ENCODE measurements around the gene GSN. TPM values are rescaled to one million over a fixed set of nuclear protein-coding genes. Genes with fewer than 3 reads are reported as not detected.
A peak's percentile ranks its signal among the peaks of the same experiment; 100 is the strongest.

GSN gene
- total RNA-seq, 1 donor from 2014 or later: 2,053 TPM

DNA sequence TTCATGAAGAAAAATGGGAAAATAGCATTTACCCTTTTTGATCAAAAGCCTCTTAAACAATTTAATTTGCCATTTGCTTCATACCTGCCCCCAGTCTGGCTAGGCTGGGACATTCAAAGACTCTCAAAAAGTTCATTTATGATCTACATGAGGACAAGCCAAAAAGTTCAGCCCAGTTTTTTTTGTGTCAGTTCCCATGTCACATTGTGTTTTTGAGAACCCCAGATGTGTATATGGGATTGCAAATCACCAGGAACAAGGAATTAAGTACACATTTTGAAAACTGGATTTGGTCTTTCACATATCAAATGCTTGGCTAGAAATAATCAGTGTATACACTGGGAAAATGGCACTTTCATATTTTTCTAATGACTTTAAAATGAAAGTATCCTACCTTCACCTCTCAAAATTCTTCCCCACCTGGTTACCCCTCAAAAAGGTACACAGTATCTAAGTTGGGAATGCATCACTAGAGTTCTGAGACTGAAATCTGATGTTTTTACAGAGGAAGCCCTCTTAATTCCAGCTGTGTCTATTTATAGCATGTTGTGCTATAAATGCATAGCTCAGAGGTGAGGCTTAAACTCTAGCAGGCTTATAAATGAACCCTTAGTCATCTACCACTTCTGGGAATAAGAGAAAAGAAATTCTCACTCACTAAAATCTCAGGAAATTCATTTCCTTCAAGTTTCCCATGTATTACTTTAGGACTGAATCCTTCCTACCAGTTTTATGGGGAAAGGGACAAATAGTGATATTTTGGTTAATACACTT is 92.8 kb downstream of the GSN start:
- Histone ChIP-seq H3K36me3 (no peaks in the 10 kb centered on the region), H3K9me3 (no peaks in the 10 kb centered on the region), H3K4me3 (no peak overlapping the region), H3K27me3 (no peaks in the 10 kb centered on the region), H3K27ac (peak overlapping the region; percentile 97), H3K4me1 (peaks cover 82% of the 10 kb centered on the region)
- TF ChIP-seq POLR2AphosphoS5 (IDR thresholded peaks at IDR 0.05; ENCODE audit: insufficient read depth in 1 of 2, low read depth in 1 of 2): peak; percentile 22 to 81
- TF ChIP-seq CTCF (IDR thresholded peaks at IDR 0.05): no peak
- TF ChIP-seq POLR2A (IDR thresholded peaks at IDR 0.05): no peak
- DNase-seq (ENCODE audit: extremely low spot score in 2 of 2): no peak
- intact Hi-C loops (cut with DNase I): no loop called here

GRCh38 chr9:121362813-121363621 is 95.1 kb downstream of the GSN start:
- peak overlapping the region in 1 of 2 donors; percentile 8 for H3K4me3 ChIP-seq
- peak overlapping the region; percentile 97 for H3K27ac ChIP-seq
- DNase-seq (ENCODE audit: extremely low spot score in 2 of 2): no peak
- H3K9me3 ChIP-seq: no peaks in the 10 kb centered on the region
- intact Hi-C loops (cut with DNase I): no loop called here
- H3K4me1 ChIP-seq: peaks cover 94% of the 10 kb centered on the region
- H3K27me3 ChIP-seq: no peaks in the 10 kb centered on the region
- TF ChIP-seq POLR2A (IDR thresholded peaks at IDR 0.05): no peak
- peak; percentile 25 to 81 for TF ChIP-seq POLR2AphosphoS5 (IDR thresholded peaks at IDR 0.05; ENCODE audit: insufficient read depth in 1 of 2, low read depth in 1 of 2)
- H3K36me3 ChIP-seq: no peaks in the 10 kb centered on the region

DNA sequence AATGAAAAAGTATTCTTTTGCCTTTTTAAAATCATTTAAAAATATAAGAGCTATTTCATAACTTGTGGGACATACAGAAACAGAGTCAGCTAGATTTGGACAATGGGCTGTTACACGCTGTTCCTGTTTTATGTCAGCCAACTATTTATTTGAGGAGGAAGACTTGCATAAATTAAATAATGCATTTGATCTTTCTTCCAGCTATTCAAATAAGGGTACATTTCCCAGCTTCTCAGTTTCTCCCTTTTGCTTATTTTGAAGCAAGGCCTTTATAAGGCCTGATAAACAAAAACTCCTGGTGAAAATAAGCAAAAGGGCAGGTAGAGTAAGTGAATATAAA is 95.6 kb downstream of the GSN start:
- H3K9me3 ChIP-seq: no peaks in the 10 kb centered on the region
- no peaks in the 10 kb centered on the region for H3K36me3 ChIP-seq
- TF ChIP-seq CTCF (IDR thresholded peaks at IDR 0.05) (no peak), POLR2AphosphoS5 (IDR thresholded peaks at IDR 0.05; ENCODE audit: insufficient read depth in 1 of 2, low read depth in 1 of 2) (no peak), POLR2A (IDR thresholded peaks at IDR 0.05) (no peak)
- intact Hi-C loops (cut with DNase I): no loop called here
- H3K4me3 ChIP-seq: peak overlapping the region in 1 of 2 donors; percentile 8
- H3K4me1 ChIP-seq: peaks cover 94% of the 10 kb centered on the region
- peak overlapping the region; percentile 97 for H3K27ac ChIP-seq
- no peak for DNase-seq (ENCODE audit: extremely low spot score in 2 of 2)
- H3K27me3 ChIP-seq: no peaks in the 10 kb centered on the region

DNA sequence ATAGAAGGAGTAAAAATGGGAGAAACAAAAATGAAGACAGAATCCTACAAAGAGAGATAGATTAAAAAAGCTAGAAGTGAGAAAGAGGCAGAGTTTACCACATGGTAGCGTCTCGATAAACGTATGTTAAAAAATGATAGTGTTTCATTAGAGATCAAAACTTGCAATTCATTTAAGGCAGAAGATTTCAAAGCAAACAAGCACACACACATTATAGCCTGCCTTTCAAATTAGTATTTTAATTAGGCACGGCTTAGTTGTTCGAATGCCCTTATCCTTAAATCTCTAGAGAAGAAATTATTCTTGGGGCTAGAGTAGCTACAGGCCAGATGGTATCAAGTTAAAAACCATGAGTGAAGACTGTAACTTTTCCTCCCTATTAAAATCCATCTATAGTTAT is 96.1 kb downstream of the GSN start:
- DNase-seq (ENCODE audit: extremely low spot score in 2 of 2): no peak
- no peaks in the 10 kb centered on the region for H3K27me3 ChIP-seq
- intact Hi-C loops (cut with DNase I): no loop called here
- H3K9me3 ChIP-seq: no peaks in the 10 kb centered on the region
- TF ChIP-seq CTCF (IDR thresholded peaks at IDR 0.05): no peak
- no peak for TF ChIP-seq POLR2A (IDR thresholded peaks at IDR 0.05)
- no peak for TF ChIP-seq POLR2AphosphoS5 (IDR thresholded peaks at IDR 0.05; ENCODE audit: insufficient read depth in 1 of 2, low read depth in 1 of 2)
- H3K4me3 ChIP-seq: no peak overlapping the region
- no peaks in the 10 kb centered on the region for H3K36me3 ChIP-seq
- H3K27ac ChIP-seq: peak overlapping the region; percentile 97
- peaks cover 89% of the 10 kb centered on the region for H3K4me1 ChIP-seq

DNA sequence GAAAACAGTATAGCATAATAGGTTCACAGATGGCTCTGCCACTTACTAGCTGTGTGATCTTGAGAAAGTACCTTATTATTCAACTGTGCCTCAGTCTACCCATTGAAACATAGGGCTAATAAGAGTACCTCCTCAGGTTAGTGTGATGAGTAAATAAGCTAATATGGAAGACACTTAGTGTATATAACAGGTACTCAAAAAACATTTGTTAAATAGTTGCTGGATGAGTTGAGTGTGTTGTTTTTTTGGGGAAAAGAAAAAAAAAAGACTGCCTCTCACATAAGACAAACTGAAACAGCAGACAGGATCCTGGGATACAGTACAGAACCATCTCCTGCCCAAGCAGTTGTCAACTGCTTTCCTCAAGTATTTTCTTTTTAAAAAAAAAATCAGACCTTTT is 96.9 kb downstream of the GSN start:
- Histone ChIP-seq H3K27ac (peak overlapping the region; percentile 97), H3K4me3 (no peak overlapping the region), H3K27me3 (no peaks in the 10 kb centered on the region), H3K4me1 (peaks cover 81% of the 10 kb centered on the region), H3K36me3 (no peaks in the 10 kb centered on the region), H3K9me3 (no peaks in the 10 kb centered on the region)
- DNase-seq (ENCODE audit: extremely low spot score in 2 of 2): no peak
- TF ChIP-seq CTCF (IDR thresholded peaks at IDR 0.05) (no peak), POLR2A (IDR thresholded peaks at IDR 0.05) (no peak), POLR2AphosphoS5 (IDR thresholded peaks at IDR 0.05; ENCODE audit: insufficient read depth in 1 of 2, low read depth in 1 of 2) (no peak)
- intact Hi-C loops (cut with DNase I): no loop called here

Measured in vagina (tissue), 2 donors.